HG02981 (cell line): ENCODE measurements around the gene B4GALNT4.
"Not testable (repeated sequence)": the region's sequence is repeated elsewhere in the genome, so short reads cannot be mapped to it uniquely, and the experiment has no call there.

Experiments
- ATAC-seq: cut with Tn5 transposase; IDR thresholded peaks from one replicate; pipeline ENCODE4 v1.9.1; 2021; ENCODE audit warnings: mild to moderate bottlenecking, moderate library complexity; ENCODE audit not compliant: unreplicated experiment

The B4GALNT4 gene

GRCh38 chr11:405954-406795, 36.9 kb downstream of the B4GALNT4 start:
- no peak for ATAC-seq

- peak; percentile 72 for ATAC-seq
Measured at GRCh38 chr11:406796-407650, 37.7 kb downstream of the B4GALNT4 start.

- no peak for ATAC-seq
Measured at GRCh38 chr11:407651-408123, 38.4 kb downstream of the B4GALNT4 start.

GRCh38 chr11:408154-409007, 39.1 kb downstream of the B4GALNT4 start:
- ATAC-seq: no peak

- no peak for ATAC-seq
Measured at GRCh38 chr11:409008-409599, 39.8 kb downstream of the B4GALNT4 start.

GRCh38 chr11:409600-410483, 40.5 kb downstream of the B4GALNT4 start:
- no peak for ATAC-seq

- ATAC-seq: not testable (repeated sequence)
Measured at GRCh38 chr11:410711-411110, 41.4 kb downstream of the B4GALNT4 start.

GRCh38 chr11:411520-411919, 42.2 kb downstream of the B4GALNT4 start:
- ATAC-seq: not testable (repeated sequence)

GRCh38 chr11:412641-413119, 43.4 kb downstream of the B4GALNT4 start:
- ATAC-seq: no peak

- ATAC-seq: no peak
Measured at GRCh38 chr11:413120-414081, 44.1 kb downstream of the B4GALNT4 start.

- no peak for ATAC-seq
Measured at GRCh38 chr11:414318-414857, 45.1 kb downstream of the B4GALNT4 start.

GRCh38 chr11:415640-416041, 46.3 kb downstream of the B4GALNT4 start:
- no peak for ATAC-seq

- no peak for ATAC-seq
Measured at GRCh38 chr11:416051-416756, 46.9 kb downstream of the B4GALNT4 start.

- ATAC-seq: no peak
Measured at GRCh38 chr11:416757-417621, 47.7 kb downstream of the B4GALNT4 start.

- ATAC-seq: no peak
Measured at GRCh38 chr11:417652-418342, 48.5 kb downstream of the B4GALNT4 start.
